CD4-positive, alpha-beta T cell treated with Interferon gamma for 1 hour (primary cell): ENCODE data around the gene PLK3.
"Not testable (repeated sequence)": the region's sequence is repeated elsewhere in the genome, so short reads cannot be mapped to it uniquely, and the experiment has no call there.

Source experiments
- DNase-seq: peaks from one replicate; pipeline ENCODE4 v3.0.0-alpha.2; 2020

The PLK3 gene

GRCh38 chr1:44788120-44788860 lies 11.9 kb upstream of the PLK3 start, which contains the start of gene BEST4:
Gene BEST4, minus strand, starts transcription at chr1:44788170. Its CDS starts 465 bp downstream, at chr1:44787705.
- DNase-seq: no peak

- DNase-seq: no peak
These were observed 9.0 kb upstream of the PLK3 start for GRCh38 chr1:44790968-44791801.

GRCh38 chr1:44792736-44793502 lies 7.3 kb upstream of the PLK3 start:
- no peak for DNase-seq

GRCh38 chr1:44797886-44798285 lies 2.3 kb upstream of the PLK3 start:
- DNase-seq: not testable (repeated sequence)

- DNase-seq: no peak
These were observed 1.5 kb upstream of the PLK3 start for GRCh38 chr1:44798481-44799365.

- DNase-seq: no peak
These were observed 1.5 kb downstream of the PLK3 start for GRCh38 chr1:44801491-44802305.

- no peak for DNase-seq
These were observed 2.3 kb downstream of the PLK3 start for GRCh38 chr1:44802306-44803061.

- no peak for DNase-seq
These were observed 2.8 kb downstream of the PLK3 start for GRCh38 chr1:44803062-44803311.

- no peak for DNase-seq
These were observed 3.3 kb downstream of the PLK3 start for GRCh38 chr1:44803312-44804095.

- DNase-seq: peak; percentile 1
These were observed 5.3 kb downstream of the PLK3 start for GRCh38 chr1:44805311-44806024.

- DNase-seq: peak; percentile 6
These were observed 6.0 kb downstream of the PLK3 start for GRCh38 chr1:44806025-44806703.

GRCh38 chr1:44806704-44807363 lies 6.7 kb downstream of the PLK3 start, which contains the start of gene DYNLT4:
Gene DYNLT4, minus strand, starts transcription at chr1:44807351. Its CDS starts 683 bp downstream, at chr1:44806668.
- peak; percentile 1 for DNase-seq

- DNase-seq: peak; percentile 96
These were observed 7.3 kb downstream of the PLK3 start for GRCh38 chr1:44807364-44808062.

- DNase-seq: no peak
These were observed 8.1 kb downstream of the PLK3 start, which contains the start of gene BTBD19 for GRCh38 chr1:44808063-44808937. Gene BTBD19, plus strand, starts transcription at chr1:44808523. Its CDS starts 298 bp downstream, at chr1:44808821.

- DNase-seq: peak; percentile 91
These were observed 9.1 kb downstream of the PLK3 start for GRCh38 chr1:44808938-44809917.
